GM12865 (cell line): ENCODE measurements around the gene CALM3.

Experiments used
- DNase-seq: peaks from one replicate; pipeline ENCODE4 v3.0.0; 2010; ENCODE audit warnings: low read depth
- H3K4me3 ChIP-seq: 2 replicates; pipeline ENCODE4 v1.5.1; 2011; ENCODE audit warnings: mild to moderate bottlenecking, low read depth, low read length, control low read depth
- TF ChIP-seq, protein P1 (sequence below): IDR thresholded peaks from 2 replicates; pipeline ENCODE4 v1.5.1; 2011; ENCODE audit warnings: low read length, control low read depth, low read depth, inconsistent platforms; ENCODE audit not compliant: insufficient read depth; ENCODE audit errors: missing control alignments

Gene CALM3

GRCh38 chr19:46564701-46565100 lies 36.4 kb upstream of the CALM3 start:
- TF ChIP-seq, protein P1, sequence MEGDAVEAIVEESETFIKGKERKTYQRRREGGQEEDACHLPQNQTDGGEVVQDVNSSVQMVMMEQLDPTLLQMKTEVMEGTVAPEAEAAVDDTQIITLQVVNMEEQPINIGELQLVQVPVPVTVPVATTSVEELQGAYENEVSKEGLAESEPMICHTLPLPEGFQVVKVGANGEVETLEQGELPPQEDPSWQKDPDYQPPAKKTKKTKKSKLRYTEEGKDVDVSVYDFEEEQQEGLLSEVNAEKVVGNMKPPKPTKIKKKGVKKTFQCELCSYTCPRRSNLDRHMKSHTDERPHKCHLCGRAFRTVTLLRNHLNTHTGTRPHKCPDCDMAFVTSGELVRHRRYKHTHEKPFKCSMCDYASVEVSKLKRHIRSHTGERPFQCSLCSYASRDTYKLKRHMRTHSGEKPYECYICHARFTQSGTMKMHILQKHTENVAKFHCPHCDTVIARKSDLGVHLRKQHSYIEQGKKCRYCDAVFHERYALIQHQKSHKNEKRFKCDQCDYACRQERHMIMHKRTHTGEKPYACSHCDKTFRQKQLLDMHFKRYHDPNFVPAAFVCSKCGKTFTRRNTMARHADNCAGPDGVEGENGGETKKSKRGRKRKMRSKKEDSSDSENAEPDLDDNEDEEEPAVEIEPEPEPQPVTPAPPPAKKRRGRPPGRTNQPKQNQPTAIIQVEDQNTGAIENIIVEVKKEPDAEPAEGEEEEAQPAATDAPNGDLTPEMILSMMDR, result no peak
- DNase-seq, result no peak
- H3K4me3 ChIP-seq, result no peak overlapping the region

DNA sequence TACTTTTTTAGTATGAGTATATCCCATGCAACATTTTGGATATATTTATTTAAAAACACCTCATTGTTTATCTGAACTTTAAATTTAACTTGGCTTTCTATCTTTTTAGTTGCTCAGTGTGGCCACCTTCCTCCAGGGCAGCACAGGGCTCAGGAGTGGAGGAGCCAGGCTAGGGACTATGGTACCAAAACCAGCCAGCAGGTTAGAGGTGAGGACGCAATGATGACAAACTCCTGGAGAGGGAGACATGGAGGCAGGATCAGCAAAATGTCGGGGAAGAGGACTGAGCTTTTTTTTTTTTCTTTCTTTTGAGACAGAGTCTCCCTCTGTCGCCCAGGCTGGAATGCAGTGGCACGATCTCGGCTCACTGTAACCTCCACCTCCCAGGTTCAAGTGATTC lies 29.6 kb upstream of the CALM3 start:
- peak; percentile 18 for DNase-seq
- TF ChIP-seq, protein P1, result no peak

GRCh38 chr19:46573679-46574498 lies 27.2 kb upstream of the CALM3 start:
- TF ChIP-seq, protein P1, result no peak
- no peak for DNase-seq

More for the DNA sequence above, 29.6 kb upstream of the CALM3 start:
- no peak overlapping the region for H3K4me3 ChIP-seq

DNA sequence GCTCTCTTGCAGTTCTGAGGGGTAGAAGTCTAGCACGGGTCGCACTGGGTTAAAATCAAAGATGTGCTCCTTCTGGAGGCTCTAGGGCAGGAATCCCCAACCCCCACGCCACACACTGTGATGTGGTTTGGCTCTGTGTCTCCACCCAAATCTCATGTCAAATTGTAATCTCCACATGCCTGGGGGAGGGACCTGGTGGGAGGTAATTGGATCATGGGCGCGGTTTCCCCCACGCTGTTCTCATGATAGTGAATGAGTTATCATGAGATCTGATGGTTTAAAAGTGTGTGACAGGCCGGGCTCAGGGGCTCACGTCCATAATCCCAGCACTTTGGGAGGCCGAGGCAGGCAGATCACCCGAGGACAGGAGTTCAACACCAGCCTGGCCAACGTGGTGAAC lies 26.6 kb upstream of the CALM3 start:
- DNase-seq, result no peak
- TF ChIP-seq, protein P1, result no peak
- H3K4me3 ChIP-seq, result no peak overlapping the region

More at GRCh38 chr19:46573679-46574498, 27.2 kb upstream of the CALM3 start:
- H3K4me3 ChIP-seq, result no peak overlapping the region

GRCh38 chr19:46578450-46578849 lies 22.7 kb upstream of the CALM3 start:
- no peak overlapping the region for H3K4me3 ChIP-seq
- TF ChIP-seq, protein P1, result no peak
- no peak for DNase-seq

DNA sequence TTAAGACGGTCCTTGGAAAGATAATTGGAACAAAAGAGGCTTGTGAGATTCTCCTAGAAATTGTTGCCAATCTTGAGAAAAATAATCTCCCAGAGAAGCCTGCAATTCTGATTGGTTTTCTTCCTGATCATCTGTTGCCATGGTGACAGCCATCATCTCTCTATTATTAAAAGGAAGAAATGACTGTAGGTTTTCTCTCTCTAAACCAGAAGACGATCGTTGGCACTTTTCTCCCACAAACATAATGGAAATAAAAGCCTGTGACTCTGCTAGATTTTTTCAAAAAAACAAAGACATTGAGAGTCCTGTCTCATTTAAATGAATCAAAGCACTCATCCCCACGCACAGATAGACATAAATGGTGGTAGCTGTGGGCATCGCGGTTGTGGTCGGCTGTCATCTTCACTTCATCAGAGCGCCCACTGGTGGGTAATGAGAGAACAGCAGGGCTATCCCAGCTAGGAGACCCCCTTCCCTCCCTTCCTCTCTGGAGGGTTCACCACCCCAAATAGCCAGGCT lies 21.7 kb upstream of the CALM3 start:
- peak; percentile 23 for DNase-seq
- TF ChIP-seq, protein P1, result peak; percentile 53
- H3K4me3 ChIP-seq, result no peak overlapping the region
